Breast epithelium (tissue), 4 donors: ENCODE data around the gene DCTN2. TPM values are rescaled to one million over a fixed set of nuclear protein-coding genes. Genes with fewer than 3 reads are reported as not detected.
A peak's percentile ranks its signal among the peaks of the same experiment; 100 is the strongest.

Experiments
- DNase-seq, 2 donors: peaks; one replicate each; pipeline ENCODE4 v3.0.0-alpha.2; 2019; ENCODE audit warnings: low spot score in 2 of 2
- H3K27ac ChIP-seq, 2 donors: fragments of 200-600 bp; sonication (generic) in 1 of 2; one replicate each; pipeline ENCODE4 v1.5.1; 2016 to 2019; ENCODE audit warnings: mild to moderate bottlenecking in 1 of 2
- H3K27me3 ChIP-seq, 2 donors: fragments of 200-600 bp; sonication (generic) in 1 of 2; one replicate each; pipeline versions ENCODE4 v1.5.1 to v1.6.0; 2017 to 2019; ENCODE audit warnings: control low read depth in 1 of 2, mild to moderate bottlenecking in 1 of 2
- H3K36me3 ChIP-seq: fragments of 200-600 bp; one replicate; pipeline ENCODE4 v1.5.1; 2019
- H3K4me1 ChIP-seq, 2 donors: fragments of 200-600 bp; sonication (generic); one replicate each; pipeline ENCODE4 v1.5.1; 2016 to 2019; ENCODE audit warnings: control low read depth in 1 of 2
- H3K4me3 ChIP-seq, 3 donors: fragments of 200-600 bp; sonication (generic); 1 replicate in 2 of 3; 2 replicates in 1 of 3; pipeline ENCODE4 v1.5.1; 2016 to 2019; ENCODE audit warnings: mild to moderate bottlenecking in 3 of 3, moderate library complexity in 2 of 3
- H3K9me3 ChIP-seq, 2 donors: fragments of 200-600 bp; sonication (generic) in 1 of 2; one replicate each; pipeline ENCODE4 v1.5.1; 2016 to 2019; ENCODE audit warnings: control low read depth in 1 of 2
- POLR2A ChIP-seq: fragments of 450-650 bp; IDR thresholded peaks from one replicate; pipeline ENCODE4 v1.6.1; 2016; ENCODE audit warnings: antibody characterized with exemption, mild to moderate bottlenecking, moderate library complexity
- POLR2AphosphoS5 ChIP-seq, 3 donors: sonication (generic); formaldehyde crosslinking; IDR thresholded peaks; one replicate each; pipeline ENCODE4 v1.6.1; 2017; ENCODE audit warnings: antibody characterized with exemption in 3 of 3
- intact Hi-C: fragments of 100-400 bp; cut with DNase I; formaldehyde crosslinking; loops from one replicate; pipeline ENCODE4 v1.15.1; 2023; ENCODE audit warnings: low total_unique reads
- total RNA-seq, 3 donors: library from RNA; depleted of rRNA; stranded (reverse); fragments of >200 nt; gene quantifications; one replicate each; pipeline ENCODE4 v1.1.0, GENCODE V29; 2016
- TF ChIP-seq, protein P1 (sequence below), 3 donors: fragments of 450-650 bp; IDR thresholded peaks; one replicate each; pipeline ENCODE4 v1.5.1; 2016 to 2017; ENCODE audit warnings: antibody characterized with exemption in 3 of 3, mild to moderate bottlenecking in 3 of 3, moderate library complexity in 3 of 3

DCTN2 gene
- total RNA-seq, 3 donors from 2014 or later, result 108 to 138 (median 131) TPM

GRCh38 chr12:57491393-57492280 lies 55.4 kb downstream of the DCTN2 start:
- no peak overlapping the region for H3K4me3 ChIP-seq
- H3K27ac ChIP-seq, result no peak overlapping the region
- DNase-seq, result no peak
- TF ChIP-seq, protein P1, sequence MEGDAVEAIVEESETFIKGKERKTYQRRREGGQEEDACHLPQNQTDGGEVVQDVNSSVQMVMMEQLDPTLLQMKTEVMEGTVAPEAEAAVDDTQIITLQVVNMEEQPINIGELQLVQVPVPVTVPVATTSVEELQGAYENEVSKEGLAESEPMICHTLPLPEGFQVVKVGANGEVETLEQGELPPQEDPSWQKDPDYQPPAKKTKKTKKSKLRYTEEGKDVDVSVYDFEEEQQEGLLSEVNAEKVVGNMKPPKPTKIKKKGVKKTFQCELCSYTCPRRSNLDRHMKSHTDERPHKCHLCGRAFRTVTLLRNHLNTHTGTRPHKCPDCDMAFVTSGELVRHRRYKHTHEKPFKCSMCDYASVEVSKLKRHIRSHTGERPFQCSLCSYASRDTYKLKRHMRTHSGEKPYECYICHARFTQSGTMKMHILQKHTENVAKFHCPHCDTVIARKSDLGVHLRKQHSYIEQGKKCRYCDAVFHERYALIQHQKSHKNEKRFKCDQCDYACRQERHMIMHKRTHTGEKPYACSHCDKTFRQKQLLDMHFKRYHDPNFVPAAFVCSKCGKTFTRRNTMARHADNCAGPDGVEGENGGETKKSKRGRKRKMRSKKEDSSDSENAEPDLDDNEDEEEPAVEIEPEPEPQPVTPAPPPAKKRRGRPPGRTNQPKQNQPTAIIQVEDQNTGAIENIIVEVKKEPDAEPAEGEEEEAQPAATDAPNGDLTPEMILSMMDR (IDR thresholded peaks at IDR 0.05), result no peak
- TF ChIP-seq POLR2A (no peak), POLR2AphosphoS5 (IDR thresholded peaks at IDR 0.05) (no peak)
- intact Hi-C loops, result no loop called here
- H3K36me3 ChIP-seq, result no peaks in the 10 kb centered on the region
- peaks cover 0 to 12% of the 10 kb centered on the region in 2 donors for H3K4me1 ChIP-seq
- H3K9me3 ChIP-seq, result no peaks in the 10 kb centered on the region
- H3K27me3 ChIP-seq, result no peaks in the 10 kb centered on the region

DNA sequence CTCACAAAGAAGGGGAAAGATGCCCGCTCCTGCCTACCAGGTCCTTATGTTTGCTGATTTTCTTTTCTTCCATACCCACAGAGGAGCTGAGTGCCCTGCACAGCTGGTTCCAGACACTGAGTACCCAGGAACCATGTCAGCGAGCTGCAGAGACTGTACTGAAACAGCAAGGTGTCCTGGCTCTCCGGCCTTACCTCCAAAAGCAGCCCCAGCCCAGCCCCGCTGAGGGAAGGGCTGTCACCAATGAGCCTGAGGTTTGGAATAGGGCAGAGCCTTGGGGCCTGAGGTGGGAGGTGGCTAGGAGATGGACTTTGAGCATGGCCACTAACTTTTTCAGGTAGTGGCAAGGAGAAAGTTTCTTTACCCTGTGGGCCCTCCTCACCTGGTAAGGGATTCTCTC lies 56.9 kb downstream of the DCTN2 start:
- Histone ChIP-seq H3K27ac (no peak overlapping the region), H3K27me3 (no peaks in the 10 kb centered on the region), H3K4me1 (peaks cover 0 to 12% of the 10 kb centered on the region in 2 donors), H3K36me3 (no peaks in the 10 kb centered on the region), H3K4me3 (no peak overlapping the region), H3K9me3 (no peaks in the 10 kb centered on the region)
- DNase-seq, result no peak
- intact Hi-C loops, result no loop called here
- TF ChIP-seq, protein P1 (IDR thresholded peaks at IDR 0.05), result no peak
- TF ChIP-seq POLR2A (no peak), POLR2AphosphoS5 (IDR thresholded peaks at IDR 0.05) (no peak)

DNA sequence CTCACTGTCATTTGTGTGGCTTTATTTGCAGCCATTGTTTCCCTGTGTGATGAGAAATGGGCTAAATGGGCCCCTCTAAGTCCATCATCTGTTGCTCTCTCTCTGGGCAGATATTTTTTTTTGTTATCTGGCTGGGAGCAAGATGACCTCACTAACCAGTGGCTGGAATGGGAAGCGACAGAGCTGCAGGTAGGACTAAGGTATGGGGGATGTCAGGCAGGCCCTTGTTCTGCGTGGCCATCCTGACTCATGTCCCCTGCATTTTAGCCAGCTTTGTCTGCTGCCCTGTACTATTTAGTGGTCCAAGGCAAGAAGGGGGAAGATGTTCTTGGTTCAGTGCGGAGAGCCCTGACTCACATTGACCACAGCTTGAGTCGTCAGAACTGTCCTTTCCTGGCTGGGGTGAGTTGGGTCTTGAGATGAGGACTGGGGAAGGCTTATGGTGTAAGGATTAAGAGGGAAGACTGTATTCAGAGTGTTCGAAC lies 57.8 kb downstream of the DCTN2 start:
- H3K4me3 ChIP-seq, result peak overlapping the region in 2 of 3 donors; percentile 95 to 100
- TF ChIP-seq, protein P1 (IDR thresholded peaks at IDR 0.05), result no peak
- TF ChIP-seq POLR2A (no peak), POLR2AphosphoS5 (IDR thresholded peaks at IDR 0.05) (no peak)
- no peak for DNase-seq
- intact Hi-C loops, result no loop called here
- no peaks in the 10 kb centered on the region for H3K36me3 ChIP-seq
- peaks cover 0 to 12% of the 10 kb centered on the region in 2 donors for H3K4me1 ChIP-seq
- H3K9me3 ChIP-seq, result no peaks in the 10 kb centered on the region
- H3K27ac ChIP-seq, result no peak overlapping the region
- no peaks in the 10 kb centered on the region for H3K27me3 ChIP-seq

DNA sequence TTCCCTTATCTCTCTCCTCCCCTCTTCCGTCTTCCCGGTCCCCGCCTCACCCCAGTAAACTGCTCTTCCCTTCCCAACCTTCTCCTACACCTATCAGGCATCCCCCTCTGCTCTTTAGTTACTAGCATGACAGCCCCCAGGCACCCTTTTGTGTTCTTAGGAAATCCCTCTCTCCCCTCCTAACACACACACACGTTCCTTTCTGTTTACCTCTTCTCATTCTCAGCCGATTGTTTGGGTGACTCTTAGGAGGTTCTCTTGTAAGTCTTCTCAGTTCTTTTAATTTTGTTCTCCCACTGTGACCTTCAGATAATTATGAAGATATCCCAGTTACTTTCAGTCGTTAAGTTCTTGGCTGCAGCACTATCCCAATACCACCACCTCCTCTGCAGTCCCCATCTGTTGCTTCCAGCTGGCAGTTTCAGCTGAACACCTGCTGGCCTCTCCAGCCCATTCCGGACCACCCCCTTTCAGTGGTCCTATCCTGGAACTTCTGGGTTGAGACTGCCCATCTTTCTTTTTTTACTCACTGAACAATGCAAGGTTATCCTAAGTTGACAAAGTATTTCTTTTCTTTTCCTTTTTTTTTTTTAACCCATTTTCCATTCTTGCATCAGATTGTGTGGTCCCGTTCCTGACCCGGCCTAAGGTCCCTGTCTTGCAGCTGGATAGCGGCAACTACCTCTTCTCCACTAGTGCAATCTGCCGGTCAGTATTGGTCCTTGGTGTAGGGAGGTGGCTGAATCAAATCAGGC lies 58.4 kb downstream of the DCTN2 start:
- TF ChIP-seq, protein P1 (IDR thresholded peaks at IDR 0.05), result no peak
- TF ChIP-seq POLR2A, result no peak
- no peak for TF ChIP-seq POLR2AphosphoS5 (IDR thresholded peaks at IDR 0.05)
- Histone ChIP-seq H3K27ac (peak overlapping the region; percentile 83 to 89), H3K27me3 (no peaks in the 10 kb centered on the region), H3K4me1 (peaks cover 0 to 12% of the 10 kb centered on the region in 2 donors), H3K36me3 (no peaks in the 10 kb centered on the region), H3K4me3 (peak overlapping the region; percentile 74 to 100 (median 95)), H3K9me3 (no peaks in the 10 kb centered on the region)
- intact Hi-C loops, result no loop called here
- DNase-seq, result no peak
